ENCODE measurements around the gene KIF26B.

GRCh38 chr1:245260883-245261282 is 106.1 kb downstream of the KIF26B start:
- TF ChIP-seq EZH2phosphoT487 (IDR thresholded peaks at IDR 0.05; ENCODE audit: borderline replicate concordance): no peak
- no peak for TF ChIP-seq CTCF (conservative IDR thresholded peaks at IDR 0.05; ENCODE audit: low read length)

Measured in Loucy (cell line).